ENCODE data around the gene TUBE1.

- TF ChIP-seq ESRRG (CRISPR knock-in tag; IDR thresholded peaks at IDR 0.05): no peak
- TF ChIP-seq, protein P1, sequence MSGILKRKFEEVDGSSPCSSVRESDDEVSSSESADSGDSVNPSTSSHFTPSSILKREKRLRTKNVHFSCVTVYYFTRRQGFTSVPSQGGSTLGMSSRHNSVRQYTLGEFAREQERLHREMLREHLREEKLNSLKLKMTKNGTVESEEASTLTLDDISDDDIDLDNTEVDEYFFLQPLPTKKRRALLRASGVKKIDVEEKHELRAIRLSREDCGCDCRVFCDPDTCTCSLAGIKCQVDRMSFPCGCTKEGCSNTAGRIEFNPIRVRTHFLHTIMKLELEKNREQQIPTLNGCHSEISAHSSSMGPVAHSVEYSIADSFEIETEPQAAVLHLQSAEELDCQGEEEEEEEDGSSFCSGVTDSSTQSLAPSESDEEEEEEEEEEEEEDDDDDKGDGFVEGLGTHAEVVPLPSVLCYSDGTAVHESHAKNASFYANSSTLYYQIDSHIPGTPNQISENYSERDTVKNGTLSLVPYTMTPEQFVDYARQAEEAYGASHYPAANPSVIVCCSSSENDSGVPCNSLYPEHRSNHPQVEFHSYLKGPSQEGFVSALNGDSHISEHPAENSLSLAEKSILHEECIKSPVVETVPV (CRISPR knock-in tag; IDR thresholded peaks at IDR 0.05): no peak
- TF ChIP-seq, protein P2, sequence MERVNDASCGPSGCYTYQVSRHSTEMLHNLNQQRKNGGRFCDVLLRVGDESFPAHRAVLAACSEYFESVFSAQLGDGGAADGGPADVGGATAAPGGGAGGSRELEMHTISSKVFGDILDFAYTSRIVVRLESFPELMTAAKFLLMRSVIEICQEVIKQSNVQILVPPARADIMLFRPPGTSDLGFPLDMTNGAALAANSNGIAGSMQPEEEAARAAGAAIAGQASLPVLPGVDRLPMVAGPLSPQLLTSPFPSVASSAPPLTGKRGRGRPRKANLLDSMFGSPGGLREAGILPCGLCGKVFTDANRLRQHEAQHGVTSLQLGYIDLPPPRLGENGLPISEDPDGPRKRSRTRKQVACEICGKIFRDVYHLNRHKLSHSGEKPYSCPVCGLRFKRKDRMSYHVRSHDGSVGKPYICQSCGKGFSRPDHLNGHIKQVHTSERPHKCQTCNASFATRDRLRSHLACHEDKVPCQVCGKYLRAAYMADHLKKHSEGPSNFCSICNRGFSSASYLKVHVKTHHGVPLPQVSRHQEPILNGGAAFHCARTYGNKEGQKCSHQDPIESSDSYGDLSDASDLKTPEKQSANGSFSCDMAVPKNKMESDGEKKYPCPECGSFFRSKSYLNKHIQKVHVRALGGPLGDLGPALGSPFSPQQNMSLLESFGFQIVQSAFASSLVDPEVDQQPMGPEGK (CRISPR knock-in tag; IDR thresholded peaks at IDR 0.05; ENCODE audit: borderline replicate concordance): no peak
- TF ChIP-seq RARB (CRISPR knock-in tag; IDR thresholded peaks at IDR 0.05): no peak
Observed at GRCh38 chr6:112123982-112124381, 36.7 kb upstream of the TUBE1 start.

Data from SK-N-SH treated with all-trans-retinoic acid at 6 μM for 48 hours (cell line).